Neural progenitor cell (in vitro differentiated cells): ENCODE measurements around the gene POLR2C. TPM values are rescaled to one million over a fixed set of nuclear protein-coding genes. Genes with fewer than 3 reads are reported as not detected.

Source experiments
- DNase-seq: peaks from one replicate; pipeline ENCODE4 v3.0.0-alpha.2; 2016; ENCODE audit warnings: low spot score
- H2AFZ ChIP-seq: fragments of 200-600 bp; sonication (generic); replicated peaks from 2 replicates; pipeline ENCODE4 v1.6.1; 2016; ENCODE audit warnings: antibody characterized with exemption
- H3F3A ChIP-seq: fragments of 200-600 bp; sonication (generic); 2 replicates; pipeline ENCODE4 v1.6.1; 2016; ENCODE audit warnings: antibody characterized with exemption, low read depth
- H3K27ac ChIP-seq: fragments of 200-600 bp; sonication (generic); 2 replicates; pipeline ENCODE4 v1.5.1; 2016; ENCODE audit warnings: mild to moderate bottlenecking
- H3K27me3 ChIP-seq: fragments of 200-600 bp; sonication (generic); 2 replicates; pipeline ENCODE4 v1.6.1; 2016; ENCODE audit warnings: mild to moderate bottlenecking, moderate library complexity
- H3K36me3 ChIP-seq: fragments of 200-600 bp; sonication (generic); 2 replicates; pipeline ENCODE4 v1.5.1; 2016
- H3K4me1 ChIP-seq: fragments of 200-600 bp; sonication (generic); 2 replicates; pipeline ENCODE4 v1.6.1; 2016; ENCODE audit warnings: mixed run types
- H3K4me2 ChIP-seq: fragments of 200-600 bp; sonication (generic); 2 replicates; pipeline ENCODE4 v1.6.1; 2016
- H3K4me3 ChIP-seq: fragments of 200-600 bp; sonication (generic); 2 replicates; pipeline ENCODE4 v1.5.1; 2016
- H3K79me2 ChIP-seq: fragments of 200-600 bp; sonication (generic); 2 replicates; pipeline ENCODE4 v1.6.1; 2016; ENCODE audit warnings: low read depth
- H3K9ac ChIP-seq: fragments of 200-600 bp; sonication (generic); 2 replicates; pipeline ENCODE4 v1.6.1; 2016
- H3K9me3 ChIP-seq: fragments of 200-600 bp; sonication (generic); 2 replicates; pipeline ENCODE4 v1.5.1; 2016; ENCODE audit warnings: low read depth
- H4K20me1 ChIP-seq: fragments of 200-600 bp; sonication (generic); 2 replicates; pipeline ENCODE4 v1.6.1; 2016; ENCODE audit warnings: low read depth
- H3K27ac Mint-ChIP-seq: 3 replicates; pipeline ENCODE4 v1.8.0; 2021; ENCODE audit warnings: mixed read lengths
- H3K27me3 Mint-ChIP-seq: 2 replicates; pipeline ENCODE4 v1.8.0; 2022; ENCODE audit warnings: low read depth, mild to moderate bottlenecking, inconsistent platforms, moderate library complexity, mixed read lengths; ENCODE audit not compliant: insufficient read depth
- H3K36me3 Mint-ChIP-seq: 3 replicates; pipeline ENCODE4 v1.8.0; 2021; ENCODE audit warnings: mixed read lengths
- H3K4me1 Mint-ChIP-seq: 3 replicates; pipeline ENCODE4 v1.8.0; 2021; ENCODE audit warnings: mixed read lengths
- H3K4me3 Mint-ChIP-seq: 3 replicates; pipeline ENCODE4 v1.8.0; 2021; ENCODE audit warnings: mild to moderate bottlenecking, moderate library complexity, mixed read lengths
- H3K9me3 Mint-ChIP-seq: 3 replicates; pipeline ENCODE4 v1.8.0; 2020; ENCODE audit warnings: mixed read lengths
- CTCF ChIP-seq: fragments of 200-600 bp; sonication (generic); IDR thresholded peaks from 2 replicates; pipeline ENCODE4 v1.5.1; 2017; ENCODE audit warnings: antibody characterized with exemption, mild to moderate bottlenecking
- EZH2 ChIP-seq: fragments of 200-600 bp; sonication (generic); IDR thresholded peaks from 2 replicates; pipeline ENCODE4 v1.6.1; 2017; ENCODE audit warnings: antibody characterized with exemption, mild to moderate bottlenecking, moderate library complexity
- EZH2phosphoT487 ChIP-seq: fragments of 200-600 bp; sonication (generic); IDR thresholded peaks from 2 replicates; pipeline ENCODE4 v1.6.1; 2017; ENCODE audit warnings: antibody characterized with exemption
- total RNA-seq: library from RNA; depleted of rRNA; stranded (reverse); fragments of >200 nt; gene quantifications from 2 replicates; pipeline ENCODE4 v1.2.3, GENCODE V29; 2015; ENCODE audit warnings: low replicate concordance

POLR2C gene
- total RNA-seq: 58.4 and 97.4 TPM in 2 replicates

DNA sequence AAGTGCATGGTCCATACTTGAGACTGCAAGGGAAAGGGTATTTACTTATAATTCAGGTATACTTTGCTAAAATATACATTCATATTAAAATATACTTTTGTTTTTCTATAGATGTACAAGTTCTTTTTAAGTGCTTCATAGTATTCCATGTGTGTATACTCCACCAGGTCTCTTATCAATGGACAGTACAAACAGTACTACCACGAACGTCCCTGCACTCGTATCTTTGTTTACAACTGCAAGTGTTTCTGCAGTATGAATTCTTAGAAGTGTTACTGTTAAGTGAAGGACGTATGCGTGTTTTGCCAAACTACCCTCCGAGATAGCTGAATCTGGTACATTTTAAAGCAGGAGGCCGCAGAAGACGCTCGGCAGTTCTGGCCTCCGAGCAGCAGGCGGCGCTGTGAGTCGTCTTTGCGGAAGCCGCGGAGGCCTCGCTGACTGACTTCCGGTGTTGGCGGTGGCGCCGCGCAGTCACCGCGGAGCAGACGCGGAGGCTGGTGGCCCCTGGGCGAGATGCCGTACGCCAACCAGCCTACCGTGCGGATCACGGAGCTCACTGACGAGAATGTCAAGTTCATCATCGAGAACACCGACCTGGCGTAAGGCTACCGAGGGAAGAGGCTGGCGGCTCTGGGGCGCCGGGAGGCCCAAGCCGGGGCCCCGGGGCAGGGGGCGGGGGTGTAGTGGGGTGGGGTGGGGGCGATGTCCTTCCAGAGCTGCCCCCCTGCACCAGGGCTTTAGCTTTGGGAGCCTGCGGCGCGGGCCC, at the start of gene POLR2C:
POLR2C (plus strand) TSS at position 471 of the 769 bp plus-strand sequence; CDS start at position 517, 46 bp downstream.
- H3K4me1 ChIP-seq: peaks cover 6% of the 10 kb centered on the region
- peak; percentile 92 for DNase-seq
- no peaks in the 10 kb centered on the region for H3K36me3 ChIP-seq
- peaks cover 19% of the 10 kb centered on the region for H3K36me3 Mint-ChIP-seq
- peaks cover 4% of the 10 kb centered on the region for H4K20me1 ChIP-seq
- TF ChIP-seq EZH2 (no peak), CTCF (peak; percentile 90), EZH2phosphoT487 (no peak)
- no peaks in the 10 kb centered on the region for H3K9me3 ChIP-seq
- peak within 1 kb of the TSS; percentile 79 for H3K4me3 ChIP-seq
- peaks cover 27% of the 10 kb centered on the region for H3K79me2 ChIP-seq
- H3K27ac ChIP-seq: no peak within 1 kb of the TSS
- peaks cover 12% of the 10 kb centered on the region for H3K4me1 Mint-ChIP-seq
- H3K27ac Mint-ChIP-seq: peak within 1 kb of the TSS; percentile 97
- H2AFZ ChIP-seq: no peak within 1 kb of the TSS
- H3K4me3 Mint-ChIP-seq: peak within 1 kb of the TSS; percentile 100
- no peaks in the 10 kb centered on the region for H3K9me3 Mint-ChIP-seq
- no peaks in the 10 kb centered on the region for H3K27me3 ChIP-seq
- H3F3A ChIP-seq: peaks cover 3% of the 10 kb centered on the region
- H3K9ac ChIP-seq: peak within 1 kb of the TSS; percentile 89
- H3K27me3 Mint-ChIP-seq: no peaks in the 10 kb centered on the region
- peak within 1 kb of the TSS; percentile 90 for H3K4me2 ChIP-seq

- no peak for TF ChIP-seq EZH2phosphoT487
- Histone ChIP-seq H3K9ac (no peak overlapping the region), H2AFZ (no peak overlapping the region), H3K79me2 (no peaks in the 10 kb centered on the region), H3K27me3 (no peaks in the 10 kb centered on the region), H3K9me3 (no peaks in the 10 kb centered on the region), H3K27ac (no peak overlapping the region), H3K36me3 (no peaks in the 10 kb centered on the region), H3F3A (peaks cover 9% of the 10 kb centered on the region), H3K4me3 (no peak overlapping the region), H4K20me1 (no peaks in the 10 kb centered on the region), H3K4me1 (peaks cover 15% of the 10 kb centered on the region), H3K4me2 (no peak overlapping the region)
- Mint-ChIP-seq H3K4me3 (no peak overlapping the region), H3K4me1 (peaks cover 31% of the 10 kb centered on the region), H3K27ac (peak overlapping the region; percentile 82), H3K27me3 (peaks cover 12% of the 10 kb centered on the region), H3K36me3 (no peaks in the 10 kb centered on the region), H3K9me3 (peaks cover 2% of the 10 kb centered on the region)
- no peak for DNase-seq
Measured at GRCh38 chr16:57413301-57413730, 49.2 kb upstream of the POLR2C start.

DNA sequence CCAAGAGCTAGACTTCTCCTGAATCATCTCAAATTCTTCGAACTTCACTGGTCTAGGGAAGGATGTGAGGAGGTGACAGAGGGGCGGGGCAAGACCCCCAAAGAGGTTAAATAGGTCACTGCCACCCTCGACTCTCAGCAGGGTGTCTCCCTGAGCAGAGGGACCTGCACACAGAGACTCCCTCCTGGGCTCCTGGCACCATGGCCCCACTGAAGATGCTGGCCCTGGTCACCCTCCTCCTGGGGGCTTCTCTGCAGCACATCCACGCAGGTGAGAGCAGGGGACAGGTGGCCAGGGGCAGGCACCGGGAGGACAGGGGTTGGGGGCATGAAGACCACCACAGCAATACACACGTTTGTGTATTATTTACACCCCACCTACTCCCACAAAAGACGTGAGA, 48.7 kb upstream of the POLR2C start:
- Histone ChIP-seq H2AFZ (no peak overlapping the region), H3K4me3 (no peak overlapping the region), H3F3A (peaks cover 9% of the 10 kb centered on the region), H3K4me2 (no peak overlapping the region), H3K9ac (no peak overlapping the region), H3K27ac (no peak overlapping the region), H3K27me3 (no peaks in the 10 kb centered on the region), H3K79me2 (no peaks in the 10 kb centered on the region), H3K4me1 (peaks cover 15% of the 10 kb centered on the region), H3K36me3 (no peaks in the 10 kb centered on the region), H3K9me3 (no peaks in the 10 kb centered on the region), H4K20me1 (no peaks in the 10 kb centered on the region)
- peaks cover 2% of the 10 kb centered on the region for H3K9me3 Mint-ChIP-seq
- H3K36me3 Mint-ChIP-seq: no peaks in the 10 kb centered on the region
- H3K4me1 Mint-ChIP-seq: peaks cover 34% of the 10 kb centered on the region
- H3K4me3 Mint-ChIP-seq: no peak overlapping the region
- DNase-seq: no peak
- peaks cover 12% of the 10 kb centered on the region for H3K27me3 Mint-ChIP-seq
- peak overlapping the region; percentile 82 for H3K27ac Mint-ChIP-seq
- TF ChIP-seq EZH2: no peak

GRCh38 chr16:57416084-57416483, 46.4 kb upstream of the POLR2C start:
- Histone ChIP-seq H3K4me3 (no peak overlapping the region), H2AFZ (peak overlapping the region; percentile 88), H3K9ac (no peak overlapping the region), H3K4me1 (peaks cover 11% of the 10 kb centered on the region), H3K27me3 (no peaks in the 10 kb centered on the region), H3K79me2 (no peaks in the 10 kb centered on the region), H4K20me1 (no peaks in the 10 kb centered on the region), H3K27ac (no peak overlapping the region), H3K4me2 (no peak overlapping the region), H3K9me3 (no peaks in the 10 kb centered on the region), H3F3A (peaks cover 9% of the 10 kb centered on the region), H3K36me3 (no peaks in the 10 kb centered on the region)
- H3K4me1 Mint-ChIP-seq: peaks cover 33% of the 10 kb centered on the region
- peaks cover 8% of the 10 kb centered on the region for H3K27me3 Mint-ChIP-seq
- H3K9me3 Mint-ChIP-seq: peaks cover 2% of the 10 kb centered on the region
- DNase-seq: no peak
- peak overlapping the region; percentile 75 for H3K27ac Mint-ChIP-seq
- H3K4me3 Mint-ChIP-seq: no peak overlapping the region
- no peaks in the 10 kb centered on the region for H3K36me3 Mint-ChIP-seq
- TF ChIP-seq CTCF (no peak), EZH2phosphoT487 (no peak), EZH2 (no peak)
